CD4-positive, alpha-beta T cell treated with Interleukin-21 for 1 hour (primary cell): ENCODE data around the gene C1orf87.
"Not testable (repeated sequence)": the region's sequence is repeated elsewhere in the genome, so short reads cannot be mapped to it uniquely, and the experiment has no call there.

ENCODE experiments used
- DNase-seq: peaks from one replicate; pipeline ENCODE4 v3.0.0-alpha.2; 2020

Gene C1orf87

DNA sequence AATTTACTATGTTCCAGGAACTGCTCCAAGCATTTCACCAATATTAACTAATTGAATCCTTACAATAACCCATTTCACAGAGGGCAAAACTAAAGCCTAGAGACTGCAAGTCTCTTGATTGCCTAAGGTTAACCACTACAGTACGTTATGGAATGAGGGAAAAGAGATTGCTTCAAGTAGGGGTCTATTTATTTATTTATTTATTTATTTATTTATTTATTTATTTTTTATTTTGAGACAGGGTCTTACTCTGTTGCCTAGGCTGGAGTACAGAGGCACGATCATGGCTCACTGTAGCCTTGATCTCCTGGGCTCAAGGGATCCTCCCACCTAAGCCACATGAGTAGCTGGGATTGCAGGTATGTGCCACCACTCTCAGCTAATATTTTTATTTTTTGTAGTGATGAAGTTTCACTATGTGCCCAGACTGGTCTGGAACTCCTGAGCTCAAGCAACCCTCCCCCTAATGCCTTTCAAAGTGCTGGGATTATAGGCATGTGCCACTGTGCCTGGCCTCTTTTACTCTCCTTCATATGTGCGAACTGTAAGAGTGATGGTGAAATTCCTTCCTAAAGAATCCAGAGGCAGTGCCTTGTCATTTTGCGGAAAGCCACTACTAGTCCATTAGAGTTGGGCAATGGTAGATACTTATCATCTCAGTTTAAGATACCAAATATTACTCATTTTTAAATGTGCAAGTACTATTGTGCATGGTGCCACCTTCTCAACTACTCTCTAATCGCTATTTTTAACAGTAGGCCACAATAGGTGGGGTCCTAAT, 81.3 kb downstream of the C1orf87 start:
- no peak for DNase-seq

DNA sequence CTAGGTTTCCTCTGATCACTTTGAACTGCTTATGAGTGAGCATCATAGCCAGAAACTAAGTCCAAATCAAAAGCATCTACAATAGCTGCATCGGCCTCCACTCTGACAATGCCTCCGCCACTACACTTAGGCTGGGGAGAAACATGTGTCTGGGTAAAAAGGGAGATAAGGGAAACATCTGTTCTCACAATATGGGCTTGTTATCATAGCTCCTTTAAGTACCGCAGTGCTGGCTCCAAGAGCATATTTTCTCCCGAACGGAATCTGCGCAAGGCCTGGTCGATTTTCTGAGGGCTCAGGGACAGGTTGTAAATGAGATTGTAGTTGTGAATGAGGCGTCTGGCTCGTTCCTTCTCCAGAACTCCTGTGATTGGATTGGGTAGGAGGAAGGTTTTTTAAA, 83.1 kb downstream of the C1orf87 start:
- no peak for DNase-seq

DNA sequence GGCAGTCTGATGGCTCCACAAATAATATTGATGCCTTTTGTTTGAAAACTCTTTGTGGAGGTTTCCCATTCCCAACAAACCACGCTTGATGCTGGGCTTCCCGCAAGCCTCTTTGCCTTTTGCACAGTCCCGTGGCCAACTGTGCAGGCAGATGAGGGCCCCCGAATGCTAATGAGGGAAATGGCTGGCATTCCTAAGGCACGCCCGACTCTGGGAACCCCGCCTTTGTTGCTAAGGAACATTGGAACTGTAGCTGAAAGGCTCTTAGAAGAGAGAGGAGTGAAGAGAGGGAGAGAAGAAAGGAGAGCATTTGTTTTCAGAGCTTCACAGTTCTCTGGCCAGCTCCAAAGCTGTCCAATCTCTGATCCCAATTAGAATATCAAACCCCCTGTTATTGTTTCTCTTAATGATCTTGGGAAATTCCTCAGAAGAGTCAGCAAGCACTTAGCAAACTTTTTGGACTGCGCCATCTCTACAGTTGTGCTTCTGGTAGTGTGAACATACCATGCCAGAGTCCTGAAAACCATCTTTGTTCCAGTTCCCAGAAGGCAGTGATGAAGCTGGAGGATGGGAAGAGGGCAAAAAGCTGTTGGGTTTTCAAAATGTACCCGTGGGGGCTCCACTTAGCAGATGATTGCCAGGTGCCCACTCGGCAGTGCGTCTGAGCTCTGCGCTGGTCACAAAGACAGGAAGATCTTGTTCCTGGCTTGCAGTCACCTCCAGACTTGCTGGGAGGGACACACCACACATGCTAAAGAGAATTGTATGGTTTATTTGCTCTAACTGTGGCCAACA, 86.9 kb downstream of the C1orf87 start:
- no peak for DNase-seq

DNA sequence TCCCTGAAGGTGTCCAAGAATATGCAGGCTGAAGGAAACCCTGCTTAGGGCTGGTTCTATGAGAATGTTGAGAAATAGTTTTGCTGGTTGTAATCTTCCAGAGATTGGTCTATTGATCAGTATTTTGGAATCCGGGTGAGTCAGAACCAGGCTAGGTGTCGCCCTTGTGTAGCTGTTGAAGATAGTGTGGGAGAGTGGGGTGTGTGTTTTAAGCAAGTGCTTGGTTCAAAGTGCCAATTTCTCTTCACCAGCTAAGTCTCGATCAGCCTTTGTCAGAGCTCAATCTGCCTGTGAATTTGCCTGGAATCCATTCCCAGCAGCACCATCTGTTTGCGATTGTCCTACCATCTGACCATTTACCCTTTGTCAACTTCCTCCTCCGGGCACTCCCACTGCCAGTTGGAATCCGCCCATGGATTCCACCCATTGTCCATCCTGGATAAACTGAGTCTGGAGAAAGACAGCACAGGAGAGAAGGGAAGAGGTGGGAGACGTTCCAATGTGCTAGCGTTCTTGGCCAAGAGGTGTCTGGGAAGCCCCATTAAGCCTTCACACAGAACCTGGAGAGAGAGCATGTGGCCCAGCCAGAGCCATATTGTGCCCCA, 87.6 kb downstream of the C1orf87 start:
- DNase-seq: no peak

DNA sequence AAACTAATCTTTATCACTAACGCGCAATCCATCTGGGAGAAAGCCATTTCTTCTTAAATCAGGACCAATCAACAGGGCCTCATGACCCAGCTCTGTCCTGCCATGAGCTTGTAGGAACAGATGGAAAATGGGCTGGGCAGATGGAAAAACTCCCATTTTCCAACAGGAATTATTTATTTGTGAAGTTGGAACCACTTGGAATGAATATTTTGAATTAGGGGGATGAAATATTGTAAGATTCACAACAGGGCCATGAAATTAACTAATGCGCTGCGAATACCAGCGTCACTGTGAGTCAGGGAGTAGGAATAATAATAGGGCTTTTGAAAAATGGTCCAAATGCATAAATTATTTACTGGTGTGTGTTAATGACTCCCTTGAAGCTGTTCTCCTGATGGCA, 93.9 kb downstream of the C1orf87 start:
- DNase-seq: no peak

DNA sequence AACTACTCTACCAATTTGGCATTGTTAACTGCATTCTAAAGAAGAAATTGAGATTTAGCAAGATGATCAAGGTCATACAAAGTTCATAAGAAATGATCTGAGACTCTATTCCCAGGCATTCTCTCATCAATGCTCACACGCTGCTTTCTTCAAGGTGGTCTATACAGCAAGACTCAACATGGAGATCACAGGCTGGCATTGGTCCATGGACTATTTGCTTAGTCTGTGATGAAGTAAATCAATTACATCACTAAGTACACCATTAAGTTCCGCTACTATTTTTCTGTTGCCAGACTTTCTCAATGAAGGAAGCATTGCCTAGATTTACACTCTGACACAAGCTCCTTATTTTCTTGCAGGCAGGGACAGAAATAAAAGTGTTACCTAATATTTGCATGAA, 95.1 kb downstream of the C1orf87 start:
- no peak for DNase-seq

DNA sequence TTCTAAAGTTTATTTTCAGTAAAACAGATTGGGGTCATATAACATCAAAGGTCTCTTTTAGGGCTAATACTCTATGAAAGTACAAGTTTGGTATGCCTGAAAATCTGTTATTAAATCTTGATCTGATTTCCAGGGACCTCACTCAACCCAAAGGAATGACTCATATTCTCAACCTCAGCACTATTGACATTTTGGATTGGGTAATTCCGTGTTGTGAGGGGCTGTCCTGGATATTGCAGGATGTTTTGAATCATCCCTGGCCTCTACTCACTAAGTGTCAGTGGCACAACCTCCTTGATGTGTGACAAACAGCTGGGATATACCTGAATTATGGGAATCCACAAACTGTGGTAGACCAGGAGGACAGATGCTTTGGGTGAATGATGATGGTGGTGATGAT, 95.5 kb downstream of the C1orf87 start:
- no peak for DNase-seq

DNA sequence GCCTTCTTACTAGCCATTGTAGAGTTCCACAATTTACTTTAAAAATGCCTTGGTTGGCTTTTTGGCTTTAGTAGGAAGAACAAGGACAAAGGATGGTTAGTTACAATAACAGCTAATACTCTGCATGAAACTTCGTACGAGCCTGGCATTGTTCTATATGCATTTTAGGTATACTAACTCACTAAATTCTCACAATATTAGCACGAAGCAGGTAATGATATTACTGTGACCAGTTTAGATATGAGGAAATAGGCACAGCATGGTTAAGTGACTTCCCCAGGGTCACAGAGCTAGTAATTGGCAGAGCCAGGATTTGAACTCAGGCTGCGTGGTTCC, 96.5 kb downstream of the C1orf87 start:
- no peak for DNase-seq

DNA sequence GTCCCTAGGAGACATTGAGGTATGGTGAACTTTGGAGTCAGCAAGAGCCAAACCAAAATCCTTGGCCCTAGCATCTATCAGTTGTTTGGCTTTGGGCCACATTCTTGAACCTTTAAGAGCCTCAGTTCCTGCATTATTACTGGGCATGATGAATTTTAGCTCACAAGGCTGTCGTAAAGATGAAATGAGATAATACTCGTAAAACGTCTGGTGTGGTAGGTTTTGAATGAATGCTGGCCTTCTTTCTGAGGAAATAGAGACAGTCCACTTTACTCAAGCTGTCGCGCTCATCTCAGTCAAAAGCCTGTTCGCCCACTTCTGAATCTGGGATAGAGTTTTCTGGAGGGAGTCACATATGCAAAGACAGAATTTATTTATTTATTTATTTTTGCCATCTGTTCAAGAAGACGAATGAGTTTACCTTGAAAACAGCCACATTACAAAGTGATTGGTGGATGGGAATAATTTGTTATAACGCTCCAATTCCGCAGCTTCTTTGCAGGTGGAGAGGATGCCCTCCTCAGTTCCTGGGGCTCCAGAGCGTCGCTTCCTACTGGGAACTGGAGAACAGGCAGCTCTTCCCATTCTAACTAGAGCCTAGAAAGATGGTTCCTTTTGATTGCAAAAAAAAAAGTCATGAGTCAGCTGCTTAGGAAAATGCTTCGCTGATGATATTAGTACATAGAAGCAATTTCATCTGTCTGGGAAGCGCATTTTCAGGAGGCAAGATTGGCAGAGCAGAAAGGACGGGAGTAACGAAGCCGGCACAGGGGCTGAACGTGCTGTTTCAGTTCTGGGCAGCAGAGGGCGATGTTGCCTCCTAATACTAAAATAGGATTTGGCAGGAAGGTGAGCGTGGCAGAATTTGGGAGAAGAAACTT, 97.1 kb downstream of the C1orf87 start:
- DNase-seq: peak; percentile 27

DNA sequence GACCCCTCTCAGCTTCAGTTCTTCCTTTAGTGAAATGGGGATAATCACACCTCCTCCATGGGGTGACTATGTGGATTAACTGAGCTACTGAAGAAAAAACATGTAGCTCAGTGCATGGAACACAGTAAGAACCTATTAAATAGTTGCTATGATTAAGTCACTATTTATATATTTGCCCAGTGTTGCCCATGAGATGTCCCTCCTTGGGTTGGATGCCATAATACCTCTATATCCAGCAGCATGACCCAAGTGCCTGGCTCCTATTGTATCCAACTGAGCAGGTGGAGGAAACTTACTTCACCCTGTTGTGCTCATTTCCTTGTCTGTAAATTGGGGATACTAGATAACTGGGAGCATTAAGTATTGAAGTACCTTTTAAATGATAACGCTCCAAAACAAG, 99.9 kb downstream of the C1orf87 start:
- DNase-seq: no peak

DNA sequence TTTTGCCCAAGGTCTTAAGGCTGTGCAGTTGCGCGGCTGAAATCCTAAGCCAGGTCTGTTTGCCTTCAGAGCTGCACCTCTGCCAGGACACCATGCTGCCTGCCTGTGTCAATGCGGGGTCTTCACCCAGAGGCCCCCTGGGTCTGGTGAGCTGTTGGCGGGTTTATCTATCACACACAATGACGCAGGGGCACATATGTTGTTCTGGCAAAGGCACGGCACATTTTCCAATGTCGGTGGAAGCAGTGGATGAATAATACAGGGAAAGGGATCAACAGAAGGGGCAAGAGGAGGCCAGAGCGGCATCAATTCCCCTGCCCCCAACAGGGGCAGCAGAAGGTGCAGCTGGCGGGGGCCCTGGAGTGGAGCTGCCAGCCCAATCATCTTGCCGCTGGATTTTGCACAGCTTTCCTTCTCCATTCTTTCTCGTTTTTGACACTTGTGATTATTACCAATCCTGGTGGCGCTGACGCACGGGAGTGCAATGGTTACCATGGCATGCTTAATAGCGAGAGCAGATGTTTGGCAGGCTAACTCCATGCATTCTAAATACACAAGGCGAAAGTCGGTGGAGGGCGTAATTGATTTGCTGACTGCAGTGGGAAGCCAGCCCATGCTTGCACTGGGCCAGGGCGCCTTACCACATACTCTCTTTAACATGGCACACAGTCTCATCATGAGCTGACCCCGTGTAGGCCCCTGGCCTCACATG, 101.2 kb downstream of the C1orf87 start:
- DNase-seq: no peak

DNA sequence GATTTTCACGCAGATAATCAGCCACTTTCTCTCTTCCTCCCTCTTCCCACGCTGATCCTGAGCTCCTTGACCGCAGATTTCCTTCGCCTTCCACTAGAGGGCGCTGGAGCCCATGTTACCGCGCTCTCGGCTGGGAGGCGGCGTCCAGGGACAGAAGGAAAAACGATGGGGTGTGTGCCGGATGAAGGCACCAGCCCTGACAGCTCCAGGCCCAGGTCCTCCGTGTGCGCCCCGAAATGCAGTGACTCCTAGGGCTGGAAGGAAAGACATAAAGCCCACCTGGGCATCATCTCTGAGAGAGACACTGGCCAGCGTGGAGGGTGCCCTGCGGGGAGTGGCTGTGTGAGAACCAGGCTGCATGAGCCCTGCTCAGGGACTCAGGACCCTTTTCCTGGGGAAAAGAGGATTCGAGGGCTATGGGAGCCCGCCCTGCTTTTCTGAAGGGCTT, 102.1 kb downstream of the C1orf87 start:
- peak; percentile 24 for DNase-seq

DNA sequence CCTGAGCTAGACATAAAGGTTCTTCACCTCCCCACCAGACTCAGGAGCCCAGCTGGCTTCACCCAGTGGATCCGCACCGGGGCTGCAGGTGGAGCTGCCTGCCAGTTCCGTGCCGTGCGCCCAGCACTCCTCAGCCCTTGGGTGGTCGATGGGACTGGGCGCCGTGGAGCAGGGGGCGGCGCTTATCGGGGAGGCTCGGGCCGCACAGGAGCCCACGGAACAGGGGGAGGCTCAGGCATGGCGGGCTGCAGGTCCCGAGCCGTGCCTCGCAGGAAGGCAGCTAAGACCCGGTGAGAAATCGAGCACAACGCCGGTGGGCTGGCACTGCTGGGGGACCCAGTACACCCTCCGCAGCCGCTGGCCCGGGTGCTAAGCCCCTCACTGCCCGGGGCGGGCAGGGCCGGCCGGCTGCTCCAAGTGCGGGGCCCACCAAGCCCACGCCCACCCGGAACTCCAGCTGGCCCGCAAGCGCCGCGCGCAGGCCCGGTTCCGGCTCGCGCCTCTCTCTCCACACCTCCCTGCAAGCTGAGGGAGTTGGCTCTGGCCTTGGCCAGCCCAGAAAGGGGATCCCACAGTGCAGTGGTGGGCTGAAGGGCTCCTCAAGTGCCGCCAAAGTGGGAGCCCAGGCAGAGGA, 103.9 kb downstream of the C1orf87 start:
- not testable (repeated sequence) for DNase-seq

DNA sequence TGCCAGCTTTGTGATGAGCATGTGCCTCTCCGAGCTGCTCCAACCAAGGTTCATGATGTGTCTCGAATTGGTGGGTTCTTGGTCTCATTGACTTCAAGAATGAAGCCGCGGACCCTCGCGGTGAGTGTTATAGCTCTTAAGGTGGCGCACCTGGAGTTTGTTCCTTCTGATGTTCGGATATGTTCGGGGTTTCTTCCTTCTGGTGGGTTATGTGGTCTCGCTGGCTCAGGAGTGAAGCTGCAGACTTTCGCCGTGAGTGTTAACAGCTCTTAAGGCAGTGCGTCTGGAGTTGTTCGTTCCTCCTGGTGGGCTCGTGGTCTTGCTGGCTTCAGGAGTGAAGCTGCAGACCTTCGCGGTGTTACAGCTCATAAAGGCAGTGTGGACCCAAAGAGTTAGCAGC, 104.8 kb downstream of the C1orf87 start:
- not testable (repeated sequence) for DNase-seq

DNA sequence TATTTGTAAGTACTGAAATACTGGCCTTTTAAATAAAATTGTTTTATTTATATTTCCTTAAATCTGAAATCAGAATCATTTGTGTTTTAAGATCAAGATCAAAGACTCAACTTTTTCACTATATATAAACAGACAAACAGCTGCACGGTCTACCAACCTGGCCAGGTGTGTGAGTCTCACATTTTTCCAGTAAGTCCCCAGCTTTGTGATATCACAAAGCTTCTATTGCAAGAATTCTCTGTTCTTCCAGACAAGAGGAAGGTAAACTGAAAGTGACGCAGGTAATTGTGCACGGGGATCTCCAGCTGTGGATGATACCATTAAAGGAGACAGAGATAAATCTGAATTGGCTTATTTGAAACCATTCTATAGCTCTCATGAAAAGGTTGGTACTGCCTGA, 105.8 kb downstream of the C1orf87 start:
- DNase-seq: no peak

DNA sequence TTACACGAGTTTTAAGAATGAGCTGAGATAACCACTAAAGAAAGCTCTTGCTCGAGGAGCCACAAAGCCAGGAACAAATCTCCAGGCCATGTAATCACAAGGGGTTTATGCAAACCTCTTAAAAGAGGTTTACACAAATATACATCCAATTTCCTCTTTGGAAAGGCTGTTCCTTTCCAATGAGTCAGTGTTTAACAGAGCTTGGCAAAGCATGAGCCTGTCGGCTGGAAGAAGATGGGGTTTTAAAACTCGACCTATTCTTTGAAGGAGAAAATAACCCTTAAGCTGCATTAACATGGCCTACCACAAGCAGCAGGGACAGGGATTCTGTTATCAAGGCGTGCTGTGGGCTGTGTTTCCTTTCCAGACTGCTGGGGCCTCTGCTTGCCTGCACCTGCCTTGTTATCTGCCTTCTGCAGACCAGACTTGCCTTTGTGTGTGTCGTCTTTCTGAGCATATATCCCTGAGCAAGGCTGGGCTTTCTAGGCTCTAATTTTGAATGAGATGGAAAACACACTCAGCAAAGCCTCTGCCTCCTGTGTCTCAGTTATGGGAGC, 106.4 kb downstream of the C1orf87 start:
- no peak for DNase-seq

DNA sequence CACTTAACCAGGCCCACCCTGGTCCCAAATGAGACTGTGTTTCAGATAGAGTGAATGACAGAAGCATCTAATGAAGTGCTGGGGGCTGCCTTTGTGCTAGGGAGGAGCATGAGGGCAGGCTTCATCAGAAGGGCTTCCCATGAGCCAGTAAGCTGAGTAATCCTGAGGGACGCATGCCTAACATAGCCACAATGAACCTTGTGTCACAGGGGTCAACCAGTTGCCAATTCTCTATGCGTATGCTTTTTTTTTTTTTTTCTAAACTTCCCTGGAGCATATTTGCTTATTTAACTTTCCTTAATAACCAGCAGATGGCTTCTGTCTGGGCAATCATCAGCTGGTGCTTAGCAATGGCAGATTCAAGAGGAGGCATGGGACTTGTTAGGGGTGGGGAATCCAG, 121.5 kb downstream of the C1orf87 start:
- DNase-seq: no peak

DNA sequence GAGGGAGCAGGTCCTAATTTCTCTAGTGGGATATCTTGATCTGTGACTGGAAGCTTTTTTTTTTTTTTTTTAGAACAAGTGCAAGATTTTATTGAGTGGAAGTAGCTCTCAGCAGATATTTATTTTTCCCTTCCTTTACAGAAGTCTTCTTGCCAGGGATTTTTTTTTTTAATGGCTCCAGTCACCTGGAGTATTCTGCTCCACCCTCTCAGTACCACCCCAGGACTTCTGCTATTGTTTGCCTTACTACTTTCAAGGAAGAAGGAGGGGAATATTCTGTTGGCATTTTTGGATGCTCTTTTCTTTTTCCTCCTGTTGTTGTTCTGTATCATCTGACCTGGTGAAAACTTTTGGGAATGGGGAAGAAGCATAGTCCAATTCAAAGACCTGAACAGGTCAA, 123.9 kb downstream of the C1orf87 start:
- no peak for DNase-seq

DNA sequence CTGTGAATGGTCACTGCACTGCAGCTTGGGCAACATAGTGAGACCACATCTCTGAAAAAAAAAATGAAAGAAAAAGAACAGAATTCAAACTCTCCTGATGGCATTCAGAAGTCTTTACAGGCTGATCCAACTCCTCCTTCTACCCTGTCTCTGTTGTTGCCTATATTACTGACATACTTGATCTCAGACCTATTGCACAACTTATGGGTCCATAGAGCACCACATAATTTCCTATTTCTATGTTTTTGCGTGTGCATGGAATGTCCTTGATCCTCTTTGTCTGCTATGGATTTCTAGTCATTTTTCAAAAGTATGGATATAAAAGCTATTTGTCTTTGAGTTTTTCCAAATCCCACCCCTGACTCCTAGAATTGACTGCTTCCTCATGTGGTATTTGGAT, 124.6 kb downstream of the C1orf87 start:
- no peak for DNase-seq

DNA sequence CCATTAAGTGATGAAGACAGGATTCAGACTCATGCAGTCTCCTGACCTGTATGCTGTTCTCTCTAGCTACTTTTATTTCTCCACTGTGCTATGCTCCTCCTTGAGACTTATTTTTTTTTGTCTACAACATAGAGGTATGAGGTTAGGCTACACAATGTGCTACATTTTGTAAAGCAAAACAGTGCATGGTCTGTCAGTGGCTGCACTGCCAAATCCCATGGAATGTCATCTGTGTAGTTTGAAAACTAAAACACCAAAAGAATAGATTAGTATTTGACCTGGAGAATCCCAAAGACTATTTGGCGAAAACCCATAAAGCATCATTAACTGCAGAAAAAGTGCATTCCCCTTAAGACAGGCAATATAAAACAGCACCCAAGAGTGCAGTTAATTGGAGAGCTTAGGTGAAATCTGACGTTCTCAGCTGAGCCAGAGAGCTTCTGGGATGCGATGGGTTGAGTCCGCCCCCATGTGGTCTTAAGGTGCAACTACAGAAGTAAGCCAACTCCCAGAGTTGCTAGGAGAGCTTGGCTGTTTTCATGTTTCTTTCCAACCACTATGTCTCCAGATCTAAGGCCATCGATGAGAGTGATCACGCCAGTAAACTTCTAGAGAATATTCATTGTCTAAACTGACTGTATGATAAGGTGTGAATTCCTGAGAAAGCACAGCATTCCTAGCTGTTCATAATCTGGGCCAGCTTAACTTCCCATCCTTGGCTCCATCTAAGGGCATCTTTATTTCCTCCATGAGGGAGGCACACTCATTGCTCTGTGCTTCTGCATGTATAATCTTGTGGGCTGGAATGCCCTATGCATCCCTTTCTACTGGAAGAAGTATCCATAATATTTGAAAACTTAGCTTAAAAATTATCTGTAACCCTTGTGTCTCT, 126.3 kb downstream of the C1orf87 start:
- DNase-seq: peak; percentile 50
